T47D (cell line): ENCODE measurements around the gene SLC10A3.

Experiments used
- DNase-seq, 2 experiments: peaks; one replicate each; pipeline versions ENCODE4 v3.0.0 to v3.0.0-alpha.2; 2011 to 2012; ENCODE audit warnings: low read depth in 1 of 2, low spot score in 1 of 2
- JUND ChIP-seq: IDR thresholded peaks from 2 replicates; pipeline ENCODE4 v1.6.1; 2012; ENCODE audit warnings: low read depth
- in situ Hi-C: cut with HindIII; loops from 2 replicates; pipeline ENCODE4 v1.10.0; 2016; ENCODE audit warnings: low sequenced_read_pairs, low pct_unique_long_range_greater_than_20kb

SLC10A3 gene

GRCh38 chrX:154490414-154491083 is at the start of gene SLC10A3:
TSS of gene SLC10A3 (minus strand) at chrX:154490629. CDS start at chrX:154488940, 1,689 bp downstream.
- peak; percentile 77 to 91 for DNase-seq
- in situ Hi-C loops: no loop called here
- TF ChIP-seq JUND: no peak

- no peak for TF ChIP-seq JUND
- DNase-seq: no peak
- in situ Hi-C loops: no loop called here
These were observed 48.6 kb upstream of the SLC10A3 start for GRCh38 chrX:154539077-154539476.

GRCh38 chrX:154535892-154536291 is 45.5 kb upstream of the SLC10A3 start:
- TF ChIP-seq JUND: no peak
- no peak for DNase-seq
- in situ Hi-C loops: no loop called here

- in situ Hi-C loops: no loop called here
- DNase-seq: peak; percentile 50 to 75
- no peak for TF ChIP-seq JUND
These were observed 44.3 kb upstream of the SLC10A3 start for GRCh38 chrX:154534526-154535322.

GRCh38 chrX:154532690-154533089 is 42.3 kb upstream of the SLC10A3 start:
- DNase-seq: no peak
- TF ChIP-seq JUND: no peak
- in situ Hi-C loops: no loop called here

- in situ Hi-C loops: no loop called here
- no peak for DNase-seq
- no peak for TF ChIP-seq JUND
These were observed 41.2 kb upstream of the SLC10A3 start for GRCh38 chrX:154531626-154532025.

GRCh38 chrX:154530286-154530685 is 39.9 kb upstream of the SLC10A3 start:
- in situ Hi-C loops: no loop called here

GRCh38 chrX:154529206-154529612 is 38.8 kb upstream of the SLC10A3 start:
- in situ Hi-C loops: no loop called here
- no peak for TF ChIP-seq JUND
- no peak for DNase-seq

More at GRCh38 chrX:154530286-154530685, 39.9 kb upstream of the SLC10A3 start:
- DNase-seq: no peak
- TF ChIP-seq JUND: no peak

- in situ Hi-C loops: no loop called here
- TF ChIP-seq JUND: no peak
- DNase-seq: peak in 1 of 2 experiments; percentile 76
These were observed 36.7 kb upstream of the SLC10A3 start for GRCh38 chrX:154526901-154527675.

GRCh38 chrX:154525606-154526490 is 35.4 kb upstream of the SLC10A3 start:
- DNase-seq: peak in 1 of 2 experiments; percentile 56
- in situ Hi-C loops: no loop called here

GRCh38 chrX:154519389-154519788 is 29.0 kb upstream of the SLC10A3 start:
- in situ Hi-C loops: no loop called here
- no peak for DNase-seq
- TF ChIP-seq JUND: no peak

More at GRCh38 chrX:154525606-154526490, 35.4 kb upstream of the SLC10A3 start:
- TF ChIP-seq JUND: no peak
